Hematopoietic multipotent progenitor cell (in vitro differentiated cells): ENCODE measurements around the gene ATAT1. TPM values are rescaled to one million over a fixed set of nuclear protein-coding genes. Genes with fewer than 3 reads are reported as not detected.
A peak's percentile ranks its signal among the peaks of the same experiment; 100 is the strongest.

Experiments
- DNase-seq, 3 donors: peaks; one replicate each; pipeline ENCODE4 v3.0.0-alpha.2; 2011 to 2015; ENCODE audit warnings: low read depth in 2 of 3, low spot score in 2 of 3
- total RNA-seq: library from RNA; depleted of rRNA; stranded (reverse); fragments of >200 nt; gene quantifications from one replicate; pipeline ENCODE4 v1.2.3, GENCODE V29; 2012

Gene ATAT1
- 11.0 TPM for total RNA-seq

GRCh38 chr6:30626484-30627366 lies at the start of gene ATAT1:
TSS of gene ATAT1 (plus strand) at chr6:30626874.
- DNase-seq: peak; percentile 77 to 92 (median 91)

GRCh38 chr6:30578051-30578450 lies 48.6 kb upstream of the ATAT1 start:
- DNase-seq: no peak

GRCh38 chr6:30583921-30584320 lies 42.8 kb upstream of the ATAT1 start:
- DNase-seq: no peak

GRCh38 chr6:30589754-30590358 lies 36.8 kb upstream of the ATAT1 start:
- no peak for DNase-seq

GRCh38 chr6:30590509-30590908 lies 36.2 kb upstream of the ATAT1 start:
- no peak for DNase-seq

- DNase-seq: no peak
Measured at GRCh38 chr6:30591008-30591407, 35.7 kb upstream of the ATAT1 start.

GRCh38 chr6:30592287-30592686 lies 34.4 kb upstream of the ATAT1 start:
- no peak for DNase-seq

GRCh38 chr6:30597315-30598144 lies 29.1 kb upstream of the ATAT1 start:
- peak; percentile 55 to 83 (median 66) for DNase-seq

GRCh38 chr6:30598912-30599624 lies 27.6 kb upstream of the ATAT1 start:
- no peak for DNase-seq

GRCh38 chr6:30599625-30600324 lies 26.9 kb upstream of the ATAT1 start:
- no peak for DNase-seq

GRCh38 chr6:30600451-30600961 lies 26.2 kb upstream of the ATAT1 start:
- no peak for DNase-seq

- no peak for DNase-seq
Measured at GRCh38 chr6:30601436-30601814, 25.2 kb upstream of the ATAT1 start.

- no peak for DNase-seq
Measured at GRCh38 chr6:30601815-30602641, 24.6 kb upstream of the ATAT1 start.

- DNase-seq: no peak
Measured at GRCh38 chr6:30603961-30604360, 22.7 kb upstream of the ATAT1 start.

GRCh38 chr6:30610065-30610464 lies 16.6 kb upstream of the ATAT1 start:
- no peak for DNase-seq

GRCh38 chr6:30611150-30611855 lies 15.4 kb upstream of the ATAT1 start:
- no peak for DNase-seq

GRCh38 chr6:30611856-30612194 lies 14.8 kb upstream of the ATAT1 start:
- DNase-seq: no peak

GRCh38 chr6:30612213-30612612 lies 14.5 kb upstream of the ATAT1 start:
- DNase-seq: no peak
